Kidney epithelial cell (primary cell): Measurements from ENCODE around the gene REG4. TPM values are rescaled to one million over a fixed set of nuclear protein-coding genes. Genes with fewer than 3 reads are reported as not detected.

Experiments used
- DNase-seq: peaks from one replicate; pipeline ENCODE4 v3.0.0-alpha.2; 2010; ENCODE audit warnings: low read depth
- H3K27me3 ChIP-seq: 2 replicates; pipeline ENCODE4 v1.6.0; 2011; ENCODE audit warnings: low read length; ENCODE audit not compliant: control insufficient read depth, insufficient read depth
- H3K36me3 ChIP-seq: 2 replicates; pipeline ENCODE4 v1.5.1; 2011; ENCODE audit warnings: low read length; ENCODE audit not compliant: control insufficient read depth, insufficient read depth
- H3K4me3 ChIP-seq: 2 replicates; pipeline ENCODE4 v1.5.1; 2011; ENCODE audit warnings: low read depth, mild to moderate bottlenecking, control low read depth, low read length
- total RNA-seq: library from RNA; depleted of rRNA; stranded (reverse); fragments of >200 nt; gene quantifications from 2 replicates; pipeline ENCODE4 v1.2.3, GENCODE V29; 2015
- TF ChIP-seq, protein P1 (sequence below): IDR thresholded peaks from 2 replicates; pipeline ENCODE4 v1.5.1; 2011; ENCODE audit warnings: mild to moderate bottlenecking, moderate library complexity, low read length, control low read depth, inconsistent platforms; ENCODE audit not compliant: insufficient read depth, poor library complexity, severe bottlenecking

The REG4 gene
- total RNA-seq, 1 donor from 2014 or later = not detected

DNA sequence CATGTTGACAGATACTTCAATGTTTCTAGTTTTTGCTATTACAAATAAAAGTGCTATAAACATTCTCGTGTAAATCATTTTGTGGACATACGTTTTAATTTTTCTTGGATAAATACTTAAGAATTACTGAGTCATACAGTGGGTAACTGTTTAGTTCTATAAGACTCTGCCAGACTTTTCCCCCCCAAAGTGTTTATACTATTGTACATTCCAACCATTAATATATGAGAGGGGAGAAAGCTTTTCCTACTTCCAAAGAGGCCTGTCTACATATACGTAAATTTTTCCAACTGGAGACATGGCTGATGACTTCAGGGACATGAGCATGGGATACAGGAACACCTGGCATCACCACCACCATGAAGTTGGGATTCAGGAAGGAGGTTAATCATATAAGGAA lies 17.0 kb upstream of the REG4 start:
- DNase-seq = no peak
- no peak overlapping the region for H3K4me3 ChIP-seq
- H3K36me3 ChIP-seq = no peaks in the 10 kb centered on the region
- TF ChIP-seq, protein P1, sequence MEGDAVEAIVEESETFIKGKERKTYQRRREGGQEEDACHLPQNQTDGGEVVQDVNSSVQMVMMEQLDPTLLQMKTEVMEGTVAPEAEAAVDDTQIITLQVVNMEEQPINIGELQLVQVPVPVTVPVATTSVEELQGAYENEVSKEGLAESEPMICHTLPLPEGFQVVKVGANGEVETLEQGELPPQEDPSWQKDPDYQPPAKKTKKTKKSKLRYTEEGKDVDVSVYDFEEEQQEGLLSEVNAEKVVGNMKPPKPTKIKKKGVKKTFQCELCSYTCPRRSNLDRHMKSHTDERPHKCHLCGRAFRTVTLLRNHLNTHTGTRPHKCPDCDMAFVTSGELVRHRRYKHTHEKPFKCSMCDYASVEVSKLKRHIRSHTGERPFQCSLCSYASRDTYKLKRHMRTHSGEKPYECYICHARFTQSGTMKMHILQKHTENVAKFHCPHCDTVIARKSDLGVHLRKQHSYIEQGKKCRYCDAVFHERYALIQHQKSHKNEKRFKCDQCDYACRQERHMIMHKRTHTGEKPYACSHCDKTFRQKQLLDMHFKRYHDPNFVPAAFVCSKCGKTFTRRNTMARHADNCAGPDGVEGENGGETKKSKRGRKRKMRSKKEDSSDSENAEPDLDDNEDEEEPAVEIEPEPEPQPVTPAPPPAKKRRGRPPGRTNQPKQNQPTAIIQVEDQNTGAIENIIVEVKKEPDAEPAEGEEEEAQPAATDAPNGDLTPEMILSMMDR = no peak
- no peaks in the 10 kb centered on the region for H3K27me3 ChIP-seq

DNA sequence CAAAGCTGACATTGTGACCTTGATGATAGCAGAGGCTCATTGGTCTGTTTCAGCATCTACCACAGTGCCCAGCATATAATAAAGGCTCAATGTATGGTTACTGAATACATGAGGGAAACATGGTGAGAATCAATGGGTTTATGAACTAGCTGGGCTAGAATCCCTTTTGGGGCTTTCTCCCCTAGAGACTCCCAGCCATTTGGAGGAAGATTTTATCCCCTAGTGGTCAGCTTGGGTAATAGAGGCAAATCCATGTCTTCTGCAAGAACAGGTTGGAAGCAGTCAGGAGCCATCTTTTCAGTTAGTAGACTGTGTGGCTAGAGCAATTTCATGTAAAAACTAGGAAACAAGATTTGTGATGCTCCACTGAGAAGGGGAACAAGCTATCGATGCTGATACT lies 15.8 kb upstream of the REG4 start:
- DNase-seq = no peak
- H3K27me3 ChIP-seq = no peaks in the 10 kb centered on the region
- no peak overlapping the region for H3K4me3 ChIP-seq
- no peaks in the 10 kb centered on the region for H3K36me3 ChIP-seq
- TF ChIP-seq, protein P1 = peak; percentile 41

DNA sequence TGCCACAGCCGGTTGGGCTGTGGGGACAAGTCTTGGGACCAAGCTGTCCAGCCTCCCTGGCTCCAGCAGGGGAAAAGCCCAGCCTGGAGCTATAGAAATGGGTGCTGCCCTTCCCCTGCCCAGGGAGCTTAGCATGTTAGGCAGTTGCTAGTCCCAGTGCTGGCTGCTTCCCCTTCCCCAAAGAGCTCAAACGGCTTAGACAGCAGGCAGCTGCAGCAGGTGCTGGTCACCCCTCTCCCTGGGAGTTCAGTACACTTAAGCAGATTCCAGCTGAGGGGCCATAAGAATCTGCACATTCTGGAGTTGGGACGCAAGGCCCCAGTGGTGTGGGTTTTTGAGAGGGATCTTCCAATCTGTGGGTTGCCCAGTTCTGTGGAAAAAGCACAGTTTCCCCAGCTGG lies 11.1 kb upstream of the REG4 start:
- Histone ChIP-seq H3K27me3 (no peaks in the 10 kb centered on the region), H3K36me3 (no peaks in the 10 kb centered on the region), H3K4me3 (no peak overlapping the region)
- TF ChIP-seq, protein P1 = no peak
- no peak for DNase-seq

DNA sequence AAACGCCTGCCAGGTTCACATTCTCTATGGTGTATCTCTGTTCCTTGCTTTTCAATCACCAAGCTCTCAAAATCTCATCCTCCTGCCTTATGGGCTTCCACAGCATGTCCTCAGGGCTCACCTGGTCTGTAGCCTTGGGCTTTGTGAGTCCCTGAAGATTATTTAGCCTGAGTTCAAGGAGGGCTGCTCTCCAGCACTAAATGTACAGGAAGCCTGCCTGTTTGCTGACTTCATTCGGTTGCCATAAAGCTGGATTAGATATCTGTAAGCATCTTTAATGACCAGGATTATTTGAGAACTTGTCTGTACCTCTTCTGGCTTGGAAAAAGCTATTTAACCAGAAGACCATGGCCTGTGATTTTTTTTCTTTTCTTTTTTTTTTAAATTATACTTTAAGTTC lies 6.9 kb upstream of the REG4 start:
- Histone ChIP-seq H3K36me3 (no peaks in the 10 kb centered on the region), H3K4me3 (no peak overlapping the region), H3K27me3 (no peaks in the 10 kb centered on the region)
- TF ChIP-seq, protein P1 = no peak
- no peak for DNase-seq

DNA sequence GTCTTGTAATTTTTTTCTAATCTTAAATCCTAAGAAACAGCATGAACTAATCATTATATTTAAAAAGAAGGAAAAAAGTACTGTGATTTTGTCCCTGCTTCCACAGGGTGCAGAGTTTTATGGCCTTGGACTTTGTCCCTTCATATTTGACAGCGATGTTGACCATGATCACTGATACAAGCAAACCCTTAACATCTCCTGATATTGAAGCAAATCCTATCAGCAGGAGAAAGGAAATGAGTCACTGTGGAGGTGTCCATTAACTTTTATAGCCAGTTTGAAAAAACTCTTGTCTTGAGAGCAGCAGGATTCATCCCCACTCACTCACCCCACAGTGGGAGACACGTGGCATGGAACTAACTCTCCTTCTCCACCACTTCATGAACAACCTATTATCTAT lies 5.1 kb upstream of the REG4 start:
- DNase-seq = peak; percentile 56
- TF ChIP-seq, protein P1 = no peak
- H3K27me3 ChIP-seq = no peaks in the 10 kb centered on the region
- H3K36me3 ChIP-seq = no peaks in the 10 kb centered on the region
- H3K4me3 ChIP-seq = no peak overlapping the region

DNA sequence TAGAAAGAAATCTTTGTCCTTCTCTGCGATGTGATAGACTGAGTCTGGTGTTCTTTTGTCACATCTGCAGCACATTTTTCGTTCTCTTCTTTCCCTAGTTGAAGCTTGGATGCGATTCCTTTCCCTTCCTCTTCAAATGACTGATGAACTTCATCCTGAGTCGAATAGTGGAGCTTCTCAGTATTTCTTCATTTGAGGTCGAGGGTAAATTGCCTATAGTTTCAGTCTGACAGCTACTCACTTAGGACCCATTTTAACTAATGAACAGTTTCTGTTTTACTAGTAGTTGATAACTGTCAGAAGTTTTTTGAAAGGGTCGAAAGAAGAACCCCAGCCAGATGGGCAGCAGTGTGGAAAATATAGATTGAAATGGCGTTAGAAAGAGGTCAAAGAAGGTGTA lies 4.7 kb upstream of the REG4 start:
- no peak for DNase-seq
- Histone ChIP-seq H3K36me3 (no peaks in the 10 kb centered on the region), H3K4me3 (no peak overlapping the region), H3K27me3 (no peaks in the 10 kb centered on the region)
- TF ChIP-seq, protein P1 = no peak
